GM18517 (cell line): ENCODE results near the gene TMEM151B.
A peak's percentile ranks its signal among the peaks of the same experiment; 100 is the strongest.

Source experiments
- ATAC-seq: cut with Tn5 transposase; IDR thresholded peaks from one replicate; pipeline ENCODE4 v1.9.1; 2021; ENCODE audit warnings: mild to moderate bottlenecking, moderate library complexity; ENCODE audit not compliant: unreplicated experiment

TMEM151B gene

DNA sequence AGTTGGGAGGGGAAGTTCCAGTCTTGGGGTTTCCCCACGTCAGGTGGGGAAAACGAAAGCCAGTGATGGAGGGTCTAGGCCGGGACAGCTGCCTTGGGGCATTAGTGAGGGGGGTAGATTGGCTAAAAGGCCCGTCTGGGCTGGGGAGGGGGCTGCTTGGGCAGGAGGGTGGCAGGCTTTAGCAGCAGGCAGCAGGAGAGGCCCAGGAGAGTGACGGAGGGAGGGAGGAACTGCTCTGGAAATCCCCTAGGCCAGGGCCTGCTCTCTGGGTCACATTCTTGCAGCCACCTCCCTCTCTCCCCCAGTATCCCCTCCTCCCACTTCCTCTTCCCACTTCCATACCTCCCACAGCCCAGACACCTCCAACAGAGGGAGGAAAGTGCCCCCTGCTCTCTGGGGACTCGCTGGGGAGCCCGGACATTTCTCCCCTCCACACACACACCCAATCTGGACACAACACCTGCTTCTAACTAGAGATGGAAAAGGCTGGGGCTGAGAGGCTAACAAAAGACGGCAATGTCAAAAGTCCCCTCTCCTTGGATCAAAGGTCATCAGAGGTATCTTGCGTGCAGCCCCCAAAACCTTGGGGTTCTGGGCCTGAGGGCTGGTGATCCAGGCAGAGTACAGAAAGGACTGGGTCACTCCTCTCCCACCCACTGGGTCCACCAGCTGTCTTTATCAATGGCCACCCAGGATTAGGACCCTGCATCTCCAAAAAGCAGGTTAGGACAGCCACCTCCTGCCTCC lies 6.7 kb upstream of the TMEM151B start:
- no peak for ATAC-seq

DNA sequence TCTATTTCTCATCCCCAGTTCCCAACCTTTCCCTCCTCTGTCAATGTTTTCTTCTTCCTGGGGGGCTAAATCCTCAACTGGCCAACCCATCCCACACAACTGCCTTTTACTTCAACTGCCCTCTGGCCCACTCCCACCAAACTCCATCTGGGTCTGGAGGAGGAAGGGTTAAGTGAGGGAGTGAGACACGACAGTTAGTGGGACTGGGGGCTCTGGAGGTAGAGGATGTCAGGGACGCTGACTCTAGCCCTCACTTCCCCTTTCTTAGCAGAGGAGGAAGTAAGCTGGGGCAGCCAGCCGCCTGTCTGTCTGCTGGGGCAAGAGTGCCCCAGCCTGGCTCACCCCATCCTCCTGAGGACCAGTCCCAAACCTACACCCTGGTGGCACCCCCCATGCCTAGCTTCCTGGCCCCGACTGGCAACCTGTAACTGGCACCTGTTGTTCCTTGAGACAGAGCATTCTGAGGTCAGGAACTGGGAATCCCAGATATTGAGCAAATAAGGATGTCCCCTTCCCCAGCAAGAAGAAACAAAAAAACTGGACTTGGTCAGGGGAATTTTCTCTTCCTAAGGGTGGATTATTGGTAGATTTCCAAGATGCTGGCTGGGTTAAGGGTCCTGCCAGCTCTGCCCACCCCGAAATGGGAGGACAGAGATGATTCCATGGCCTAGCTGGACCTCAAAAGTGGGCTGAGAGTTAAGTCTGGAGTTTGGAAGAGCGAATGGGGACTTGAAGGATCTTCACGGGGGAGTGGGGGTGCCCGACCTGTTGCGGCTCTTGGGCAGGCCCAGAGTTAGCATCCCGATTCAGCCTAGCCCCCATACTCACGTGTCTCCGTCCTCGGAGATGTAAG lies 5.9 kb upstream of the TMEM151B start:
- peak; percentile 28 for ATAC-seq

GRCh38 chr6:44265007-44265721 lies 5.1 kb upstream of the TMEM151B start, which contains the start of gene NFKBIE:
NFKBIE (minus strand) TSS chr6:44265551; CDS start chr6:44265346, 205 bp downstream.
- peak; percentile 36 for ATAC-seq

GRCh38 chr6:44265722-44266233 lies 4.5 kb upstream of the TMEM151B start:
- no peak for ATAC-seq

- no peak for ATAC-seq
These were observed 3.9 kb upstream of the TMEM151B start for GRCh38 chr6:44266347-44266746.

GRCh38 chr6:44267252-44267651 lies 3.0 kb upstream of the TMEM151B start:
- no peak for ATAC-seq

DNA sequence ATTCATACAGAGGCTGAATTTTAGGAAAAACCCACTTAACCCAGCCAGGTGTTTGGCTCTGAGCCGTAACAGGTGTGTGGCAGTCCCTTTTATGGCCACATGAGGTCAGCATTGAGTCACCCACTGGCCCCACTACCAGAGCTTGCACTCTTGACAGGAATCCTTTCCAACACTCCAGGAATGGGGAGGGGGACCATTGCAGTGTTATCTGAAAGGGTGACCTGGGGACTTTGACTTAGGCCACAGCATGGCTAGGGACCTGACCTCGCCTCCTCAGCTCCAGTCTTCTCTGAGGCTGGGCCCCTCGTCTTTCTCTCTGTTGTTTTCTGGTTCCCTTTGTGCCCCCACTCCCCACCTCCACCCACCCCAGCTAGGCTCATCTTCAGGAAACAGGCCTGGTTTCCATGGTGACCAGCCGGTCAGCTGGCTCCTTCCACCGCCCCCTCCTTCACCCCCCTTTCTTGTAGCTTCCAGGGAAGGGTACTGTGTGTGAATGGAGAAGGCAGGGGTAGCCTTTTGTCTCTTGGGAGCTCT lies 2.1 kb upstream of the TMEM151B start:
- no peak for ATAC-seq

DNA sequence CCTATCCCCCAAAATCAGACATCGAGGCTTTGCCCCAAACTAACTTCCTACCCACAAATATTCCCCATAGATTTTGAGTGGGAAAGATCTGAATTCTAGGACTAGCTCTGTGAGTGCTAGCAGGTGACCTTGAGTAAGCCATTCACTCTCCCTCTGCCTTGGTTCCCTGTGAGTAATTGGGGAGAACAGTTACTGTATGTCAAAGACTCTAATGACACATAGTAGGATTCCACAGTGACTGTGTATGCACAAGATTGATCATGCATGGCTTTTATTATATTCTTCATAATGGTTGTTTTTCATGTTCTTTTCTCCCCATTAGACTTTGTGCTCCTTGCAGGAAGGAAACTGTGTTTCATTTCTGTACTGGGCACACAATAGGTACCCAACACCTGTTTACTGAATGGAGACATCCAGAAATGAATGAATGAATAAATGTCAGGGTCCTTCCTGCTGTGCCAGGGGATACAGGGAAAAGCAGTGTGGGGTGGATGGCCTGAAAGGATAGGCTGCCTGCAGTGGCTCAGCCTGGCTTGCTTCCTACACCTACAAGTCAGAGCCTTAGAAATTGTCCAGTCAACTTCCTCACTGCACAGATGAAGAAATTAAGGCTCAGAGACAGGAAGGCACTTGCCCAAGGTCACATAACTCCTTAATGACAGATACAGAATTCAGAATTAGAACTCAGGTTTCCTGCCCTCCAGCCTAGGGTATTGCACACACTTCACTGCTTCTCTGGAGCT lies 901 bp upstream of the TMEM151B start:
- ATAC-seq = no peak

- no peak for ATAC-seq
These were observed 516 bp downstream of the TMEM151B start for GRCh38 chr6:44270526-44271405.

DNA sequence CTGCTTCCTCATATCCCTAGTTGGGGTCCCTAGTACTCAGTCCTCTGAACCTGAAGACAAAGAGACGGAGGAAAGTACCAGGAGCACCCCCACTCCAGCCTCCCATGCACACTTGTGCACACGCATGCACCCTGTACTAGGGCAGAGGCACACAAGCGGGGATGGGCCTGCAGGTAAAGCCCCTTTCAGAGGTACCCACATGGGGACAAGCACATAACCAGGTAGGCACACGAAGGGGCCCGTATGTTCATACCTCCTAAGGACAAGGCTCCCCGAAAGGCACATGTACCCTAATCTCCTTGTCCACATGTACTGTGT lies 1.1 kb downstream of the TMEM151B start:
- no peak for ATAC-seq

DNA sequence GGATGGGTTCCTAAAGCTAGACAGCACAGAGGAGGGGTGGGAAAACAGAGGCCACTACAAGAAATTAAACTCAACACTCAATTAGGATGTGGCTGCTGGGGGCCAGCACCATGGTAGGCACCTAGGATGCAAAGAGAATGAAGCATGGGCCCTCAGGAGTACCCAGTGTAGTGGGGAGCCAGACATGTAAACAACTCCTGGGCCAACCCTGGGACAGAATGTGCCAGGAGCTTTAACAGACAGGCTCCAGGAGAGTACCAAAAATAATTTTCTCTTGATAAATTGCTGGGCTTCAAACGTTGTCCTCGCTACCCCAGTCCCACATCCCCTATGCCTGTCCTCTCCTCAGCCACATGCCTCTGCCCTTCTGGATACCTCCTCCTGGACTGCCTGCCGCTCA lies 1.7 kb downstream of the TMEM151B start:
- ATAC-seq = no peak

DNA sequence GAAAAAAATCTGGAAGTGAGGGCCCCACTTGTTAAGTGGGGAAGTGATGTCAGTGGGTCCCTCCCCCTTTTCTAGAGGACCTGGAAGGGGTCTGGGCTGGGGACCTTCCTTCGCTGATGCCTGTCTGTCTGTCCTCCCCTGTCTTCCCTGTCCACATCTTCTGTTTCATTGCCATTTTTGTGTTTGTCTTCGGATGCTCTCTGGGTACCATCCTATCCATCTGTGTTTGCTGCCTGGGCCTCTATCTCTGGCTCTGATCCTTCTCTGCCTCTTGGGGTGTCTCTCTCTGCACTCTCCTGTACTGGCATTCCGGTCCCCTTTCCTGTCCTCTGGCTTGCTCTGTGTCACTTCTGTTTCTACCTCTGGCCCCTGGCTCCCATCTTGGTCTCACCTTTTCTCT lies 2.3 kb downstream of the TMEM151B start:
- no peak for ATAC-seq

DNA sequence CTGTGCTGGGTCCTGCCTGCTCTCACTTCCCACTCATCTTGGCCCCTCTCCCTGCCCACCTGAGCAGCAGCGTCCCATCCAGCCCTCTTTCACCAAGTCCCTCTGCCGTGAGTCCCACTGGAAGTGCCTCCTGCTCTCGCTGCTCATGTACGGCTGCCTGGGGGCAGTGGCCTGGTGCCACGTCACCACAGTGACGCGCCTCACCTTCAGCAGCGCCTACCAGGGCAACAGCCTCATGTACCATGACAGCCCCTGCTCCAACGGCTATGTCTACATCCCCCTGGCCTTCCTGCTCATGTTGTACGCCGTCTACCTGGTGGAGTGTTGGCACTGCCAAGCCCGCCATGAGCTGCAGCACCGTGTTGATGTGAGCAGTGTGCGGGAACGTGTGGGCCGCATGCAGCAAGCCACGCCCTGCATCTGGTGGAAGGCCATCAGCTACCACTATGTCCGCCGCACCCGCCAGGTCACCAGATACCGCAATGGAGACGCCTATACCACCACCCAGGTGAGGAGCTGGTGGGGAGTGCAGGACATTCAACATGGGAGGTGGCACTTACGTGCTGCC lies 2.8 kb downstream of the TMEM151B start:
- ATAC-seq = no peak

DNA sequence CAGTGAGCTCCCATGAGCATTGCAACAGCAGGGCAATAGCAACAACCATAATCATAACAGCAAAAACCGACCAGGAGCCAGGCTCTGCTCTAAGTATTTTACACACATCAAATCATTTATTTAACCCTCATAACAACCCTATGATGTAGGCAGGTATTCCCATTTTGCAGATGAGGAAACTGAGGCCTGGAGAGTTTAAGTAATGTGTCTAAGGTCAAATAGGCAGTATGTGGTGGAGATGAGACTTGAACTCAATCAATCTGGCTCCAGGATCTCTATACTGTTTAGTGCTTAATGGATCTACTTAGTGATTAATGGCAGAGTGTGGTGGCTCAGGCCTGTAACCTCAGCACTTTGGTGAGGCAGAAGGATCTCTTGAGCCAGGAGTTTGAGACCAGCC lies 3.4 kb downstream of the TMEM151B start:
- no peak for ATAC-seq

GRCh38 chr6:44275271-44275748 lies 5.1 kb downstream of the TMEM151B start:
- ATAC-seq = no peak

DNA sequence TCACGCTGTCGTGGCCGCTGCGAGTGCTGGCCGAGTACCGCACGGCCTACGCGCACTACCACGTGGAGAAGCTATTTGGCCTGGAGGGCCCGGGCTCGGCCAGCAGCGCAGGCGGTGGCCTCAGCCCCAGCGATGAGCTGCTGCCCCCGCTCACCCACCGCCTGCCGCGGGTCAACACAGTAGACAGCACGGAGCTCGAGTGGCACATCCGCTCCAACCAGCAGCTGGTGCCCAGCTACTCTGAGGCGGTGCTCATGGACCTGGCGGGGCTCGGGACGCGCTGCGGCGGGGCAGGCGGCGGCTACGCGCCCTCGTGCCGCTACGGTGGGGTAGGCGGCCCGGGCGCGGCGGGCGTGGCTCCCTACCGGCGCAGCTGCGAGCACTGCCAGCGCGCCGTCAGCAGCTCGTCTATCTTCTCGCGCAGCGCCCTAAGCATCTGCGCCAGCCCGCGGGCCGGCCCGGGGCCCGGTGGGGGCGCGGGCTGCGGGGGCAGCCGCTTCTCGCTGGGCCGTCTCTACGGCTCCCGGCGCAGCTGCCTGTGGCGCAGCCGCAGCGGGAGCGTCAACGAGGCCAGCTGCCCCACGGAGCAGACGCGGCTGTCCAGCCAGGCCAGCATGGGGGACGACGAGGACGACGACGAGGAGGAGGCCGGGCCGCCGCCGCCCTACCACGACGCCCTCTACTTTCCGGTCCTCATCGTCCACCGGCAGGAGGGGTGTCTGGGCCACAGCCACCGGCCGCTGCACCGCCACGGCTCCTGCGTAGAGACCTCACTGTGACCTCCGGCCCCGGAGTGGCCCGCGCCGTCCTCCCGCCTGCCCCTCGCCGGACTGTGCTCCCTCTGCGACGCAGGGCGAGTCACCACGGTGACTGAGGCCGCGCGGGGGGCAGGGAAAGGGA lies 5.7 kb downstream of the TMEM151B start:
- ATAC-seq = no peak

DNA sequence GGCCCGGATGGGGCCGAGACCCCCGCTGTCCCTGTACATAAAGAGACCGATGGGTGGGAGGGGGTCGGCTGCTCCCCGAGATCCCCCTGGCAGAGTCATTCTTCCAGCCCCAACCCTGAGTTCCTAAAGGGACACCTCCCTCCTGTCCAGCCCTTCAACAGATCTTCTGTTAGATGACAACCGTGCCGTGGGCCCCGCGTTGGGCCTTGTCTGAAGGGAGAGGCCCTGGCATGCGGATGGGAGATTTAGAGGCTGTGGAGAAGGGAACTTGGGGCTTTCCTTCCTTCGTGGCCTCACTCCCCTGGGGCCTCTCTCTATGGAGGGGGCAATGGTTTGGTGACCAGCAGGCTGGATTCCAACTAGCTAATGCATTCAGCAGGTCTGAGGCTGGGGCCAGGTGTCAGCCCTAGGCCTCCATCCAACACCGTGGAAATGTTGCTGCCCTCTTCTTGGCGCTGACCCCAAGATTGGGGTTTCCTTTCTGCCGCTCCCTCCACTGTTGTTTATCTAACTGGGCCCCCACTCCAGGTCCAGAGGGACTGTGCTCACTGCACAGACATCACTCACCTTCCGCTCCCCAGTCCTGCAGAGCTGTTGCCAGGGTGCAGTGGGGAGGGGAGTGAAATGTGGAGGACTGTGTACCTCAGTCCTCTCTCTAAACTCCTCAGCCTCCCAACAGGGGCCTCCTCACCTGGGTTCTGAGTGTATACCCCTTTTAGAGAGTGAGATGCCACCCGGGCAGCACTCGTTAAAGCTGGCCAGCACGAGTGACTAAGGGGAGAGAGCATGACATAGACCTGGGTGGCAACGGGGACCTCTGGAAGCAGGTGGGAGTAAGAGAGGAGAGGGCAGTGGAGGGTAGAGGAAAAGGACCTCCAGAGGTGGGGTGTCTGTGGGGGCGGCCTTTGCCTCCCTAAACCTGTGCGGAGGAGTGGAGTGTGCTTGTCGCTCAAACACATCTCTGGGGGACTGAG lies 6.7 kb downstream of the TMEM151B start:
- no peak for ATAC-seq
